K562 (cell line): ENCODE results near the gene WFDC2. TPM values are rescaled to one million over a fixed set of nuclear protein-coding genes. Genes with fewer than 3 reads are reported as not detected.

Source experiments
- ADNP ChIP-seq: fragments of 200-800 bp; sonication (Bioruptor generic); IDR thresholded peaks from 2 replicates; pipeline ENCODE4 v1.6.1; 2016; ENCODE audit warnings: missing genetic modification characterization, missing compliant biosample characterization
- JUND ChIP-seq, 2 experiments: IDR thresholded peaks; 2 replicates in 1 of 2; 3 replicates in 1 of 2; pipeline ENCODE4 v1.6.1; 2011; ENCODE audit warnings: borderline replicate concordance in 2 of 2, low read depth in 2 of 2, low read length in 2 of 2, improper control_type of control experiment in 1 of 2, missing biosample characterization in 1 of 2, missing genetic modification characterization in 1 of 2, missing genetic modification reagents in 1 of 2
- RBM39 ChIP-seq: fragments of 200-400 bp; formaldehyde crosslinking; optimal IDR thresholded peaks from 2 replicates; pipeline ENCODE3; 2018; ENCODE audit warnings: low read depth, low read length
- STAT5B ChIP-seq: fragments of 250-450 bp; sonication (Bioruptor Pico); IDR thresholded peaks from 2 replicates; pipeline ENCODE4 v1.8.0; 2021; ENCODE audit warnings: mild to moderate bottlenecking, inconsistent platforms
- ZBTB8A ChIP-seq: fragments of 450-650 bp; IDR thresholded peaks from 2 replicates; pipeline ENCODE4 v1.6.1; 2018; ENCODE audit warnings: mild to moderate bottlenecking, moderate library complexity; ENCODE audit not compliant: partially characterized antibody
- ZNF780A ChIP-seq: fragments of 250-450 bp; sonication (Bioruptor Pico); IDR thresholded peaks from 2 replicates; pipeline ENCODE4 v1.5.0; 2021; ENCODE audit warnings: mild to moderate bottlenecking
- polyA plus RNA-seq, 8 experiments: library from polyadenylated mRNA; depleted of rRNA in 4 of 8; stranded (reverse) in 5 of 8; unstranded in 3 of 8; fragments of >200 nt; fragmentation: Nextera tagmentation in 2 of 8; fragmentation: Illumina TruSeq in 1 of 8; extraction: Ambion mirVana in 2 of 8; extraction: Trizol in 1 of 8; gene quantifications; 2 replicates each; pipeline versions ENCODE4 v1.2.1 to v1.2.3, GENCODE V29; 2011 to 2014; ENCODE audit warnings: inconsistent platforms in 1 of 8, missing spikeins in 1 of 8
- total RNA-seq, 7 experiments: library from RNA; depleted of rRNA in 6 of 7; stranded (reverse); fragments of >200 nt in 6 of 7; fragmentation: Illumina TruSeq in 2 of 7; extraction: Trizol in 2 of 7; gene quantifications; 2 replicates each; pipeline versions ENCODE4 v1.2.1 to v1.2.3, GENCODE V29; 2011 to 2021; ENCODE audit warnings: low replicate concordance in 1 of 7
- TF ChIP-seq, protein P1 (sequence below): fragments of 450-650 bp; IDR thresholded peaks from 2 replicates; pipeline ENCODE4 v1.6.1; 2016; ENCODE audit warnings: mild to moderate bottlenecking, moderate library complexity

WFDC2 gene
- total and polyA plus RNA-seq, 9 of the 15 experiments (the other 6 are each of a cell fraction or from before 2014, with no cell fraction given): not detected

DNA sequence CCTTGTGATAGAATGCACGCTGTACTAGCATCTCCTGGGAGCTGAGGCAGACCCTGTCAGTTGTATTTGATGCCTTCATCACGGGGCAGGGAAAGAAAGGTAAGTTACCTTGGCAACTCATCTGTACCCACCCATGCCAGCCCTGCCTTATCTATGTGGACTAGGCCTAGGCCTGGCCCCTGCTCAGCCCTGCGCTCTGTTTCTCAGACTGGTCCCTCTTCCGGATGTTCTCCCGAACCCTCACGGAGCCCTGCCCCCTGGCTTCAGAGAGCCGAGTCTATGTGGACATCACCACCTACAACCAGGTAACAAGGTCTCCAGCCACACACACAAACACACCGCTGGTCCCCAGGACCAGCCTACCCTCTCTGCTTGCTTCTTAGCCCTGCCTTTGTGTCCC lies 49.4 kb upstream of the WFDC2 start (continued):
- TF ChIP-seq, protein P1, sequence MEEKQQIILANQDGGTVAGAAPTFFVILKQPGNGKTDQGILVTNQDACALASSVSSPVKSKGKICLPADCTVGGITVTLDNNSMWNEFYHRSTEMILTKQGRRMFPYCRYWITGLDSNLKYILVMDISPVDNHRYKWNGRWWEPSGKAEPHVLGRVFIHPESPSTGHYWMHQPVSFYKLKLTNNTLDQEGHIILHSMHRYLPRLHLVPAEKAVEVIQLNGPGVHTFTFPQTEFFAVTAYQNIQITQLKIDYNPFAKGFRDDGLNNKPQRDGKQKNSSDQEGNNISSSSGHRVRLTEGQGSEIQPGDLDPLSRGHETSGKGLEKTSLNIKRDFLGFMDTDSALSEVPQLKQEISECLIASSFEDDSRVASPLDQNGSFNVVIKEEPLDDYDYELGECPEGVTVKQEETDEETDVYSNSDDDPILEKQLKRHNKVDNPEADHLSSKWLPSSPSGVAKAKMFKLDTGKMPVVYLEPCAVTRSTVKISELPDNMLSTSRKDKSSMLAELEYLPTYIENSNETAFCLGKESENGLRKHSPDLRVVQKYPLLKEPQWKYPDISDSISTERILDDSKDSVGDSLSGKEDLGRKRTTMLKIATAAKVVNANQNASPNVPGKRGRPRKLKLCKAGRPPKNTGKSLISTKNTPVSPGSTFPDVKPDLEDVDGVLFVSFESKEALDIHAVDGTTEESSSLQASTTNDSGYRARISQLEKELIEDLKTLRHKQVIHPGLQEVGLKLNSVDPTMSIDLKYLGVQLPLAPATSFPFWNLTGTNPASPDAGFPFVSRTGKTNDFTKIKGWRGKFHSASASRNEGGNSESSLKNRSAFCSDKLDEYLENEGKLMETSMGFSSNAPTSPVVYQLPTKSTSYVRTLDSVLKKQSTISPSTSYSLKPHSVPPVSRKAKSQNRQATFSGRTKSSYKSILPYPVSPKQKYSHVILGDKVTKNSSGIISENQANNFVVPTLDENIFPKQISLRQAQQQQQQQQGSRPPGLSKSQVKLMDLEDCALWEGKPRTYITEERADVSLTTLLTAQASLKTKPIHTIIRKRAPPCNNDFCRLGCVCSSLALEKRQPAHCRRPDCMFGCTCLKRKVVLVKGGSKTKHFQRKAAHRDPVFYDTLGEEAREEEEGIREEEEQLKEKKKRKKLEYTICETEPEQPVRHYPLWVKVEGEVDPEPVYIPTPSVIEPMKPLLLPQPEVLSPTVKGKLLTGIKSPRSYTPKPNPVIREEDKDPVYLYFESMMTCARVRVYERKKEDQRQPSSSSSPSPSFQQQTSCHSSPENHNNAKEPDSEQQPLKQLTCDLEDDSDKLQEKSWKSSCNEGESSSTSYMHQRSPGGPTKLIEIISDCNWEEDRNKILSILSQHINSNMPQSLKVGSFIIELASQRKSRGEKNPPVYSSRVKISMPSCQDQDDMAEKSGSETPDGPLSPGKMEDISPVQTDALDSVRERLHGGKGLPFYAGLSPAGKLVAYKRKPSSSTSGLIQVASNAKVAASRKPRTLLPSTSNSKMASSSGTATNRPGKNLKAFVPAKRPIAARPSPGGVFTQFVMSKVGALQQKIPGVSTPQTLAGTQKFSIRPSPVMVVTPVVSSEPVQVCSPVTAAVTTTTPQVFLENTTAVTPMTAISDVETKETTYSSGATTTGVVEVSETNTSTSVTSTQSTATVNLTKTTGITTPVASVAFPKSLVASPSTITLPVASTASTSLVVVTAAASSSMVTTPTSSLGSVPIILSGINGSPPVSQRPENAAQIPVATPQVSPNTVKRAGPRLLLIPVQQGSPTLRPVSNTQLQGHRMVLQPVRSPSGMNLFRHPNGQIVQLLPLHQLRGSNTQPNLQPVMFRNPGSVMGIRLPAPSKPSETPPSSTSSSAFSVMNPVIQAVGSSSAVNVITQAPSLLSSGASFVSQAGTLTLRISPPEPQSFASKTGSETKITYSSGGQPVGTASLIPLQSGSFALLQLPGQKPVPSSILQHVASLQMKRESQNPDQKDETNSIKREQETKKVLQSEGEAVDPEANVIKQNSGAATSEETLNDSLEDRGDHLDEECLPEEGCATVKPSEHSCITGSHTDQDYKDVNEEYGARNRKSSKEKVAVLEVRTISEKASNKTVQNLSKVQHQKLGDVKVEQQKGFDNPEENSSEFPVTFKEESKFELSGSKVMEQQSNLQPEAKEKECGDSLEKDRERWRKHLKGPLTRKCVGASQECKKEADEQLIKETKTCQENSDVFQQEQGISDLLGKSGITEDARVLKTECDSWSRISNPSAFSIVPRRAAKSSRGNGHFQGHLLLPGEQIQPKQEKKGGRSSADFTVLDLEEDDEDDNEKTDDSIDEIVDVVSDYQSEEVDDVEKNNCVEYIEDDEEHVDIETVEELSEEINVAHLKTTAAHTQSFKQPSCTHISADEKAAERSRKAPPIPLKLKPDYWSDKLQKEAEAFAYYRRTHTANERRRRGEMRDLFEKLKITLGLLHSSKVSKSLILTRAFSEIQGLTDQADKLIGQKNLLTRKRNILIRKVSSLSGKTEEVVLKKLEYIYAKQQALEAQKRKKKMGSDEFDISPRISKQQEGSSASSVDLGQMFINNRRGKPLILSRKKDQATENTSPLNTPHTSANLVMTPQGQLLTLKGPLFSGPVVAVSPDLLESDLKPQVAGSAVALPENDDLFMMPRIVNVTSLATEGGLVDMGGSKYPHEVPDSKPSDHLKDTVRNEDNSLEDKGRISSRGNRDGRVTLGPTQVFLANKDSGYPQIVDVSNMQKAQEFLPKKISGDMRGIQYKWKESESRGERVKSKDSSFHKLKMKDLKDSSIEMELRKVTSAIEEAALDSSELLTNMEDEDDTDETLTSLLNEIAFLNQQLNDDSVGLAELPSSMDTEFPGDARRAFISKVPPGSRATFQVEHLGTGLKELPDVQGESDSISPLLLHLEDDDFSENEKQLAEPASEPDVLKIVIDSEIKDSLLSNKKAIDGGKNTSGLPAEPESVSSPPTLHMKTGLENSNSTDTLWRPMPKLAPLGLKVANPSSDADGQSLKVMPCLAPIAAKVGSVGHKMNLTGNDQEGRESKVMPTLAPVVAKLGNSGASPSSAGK: no peak
- no peak for TF ChIP-seq ADNP (tag)
- no peak for TF ChIP-seq ZBTB8A
- TF ChIP-seq RBM39: no peak
- TF ChIP-seq STAT5B (CRISPR knock-in tag): no peak
- no peak for TF ChIP-seq ZNF780A
- TF ChIP-seq JUND (IDR thresholded peaks at IDR 0.05; ENCODE audit: borderline replicate concordance, low read depth, low read length): no peak
- TF ChIP-seq JUND (tag; IDR thresholded peaks at IDR 0.05; ENCODE audit: borderline replicate concordance, low read depth, low read length): no peak
